ENCODE measurements around the gene CLOCK. TPM values are rescaled to one million over a fixed set of nuclear protein-coding genes. Genes with fewer than 3 reads are reported as not detected.

The CLOCK gene
- total RNA-seq, 1 donor from 2014 or later: 29.6 TPM

GRCh38 chr4:55518442-55518841 lies 28.3 kb downstream of the CLOCK start:
- Mint-ChIP-seq H3K9me3 (ENCODE audit: unreplicated experiment) (no peaks in the 10 kb centered on the region), H3K36me3 (ENCODE audit: low read depth, unreplicated experiment) (peaks cover 13% of the 10 kb centered on the region), H3K27me3 (ENCODE audit: unreplicated experiment) (no peaks in the 10 kb centered on the region), H3K27ac (ENCODE audit: unreplicated experiment) (no peak overlapping the region), H3K4me1 (ENCODE audit: unreplicated experiment) (no peaks in the 10 kb centered on the region), H3K4me3 (ENCODE audit: unreplicated experiment) (no peak overlapping the region)
- DNase-seq (ENCODE audit: low spot score): no peak
- TF ChIP-seq CTCF (IDR thresholded peaks at IDR 0.05; ENCODE audit: unreplicated experiment): no peak

- TF ChIP-seq CTCF (IDR thresholded peaks at IDR 0.05; ENCODE audit: unreplicated experiment): no peak
- no peaks in the 10 kb centered on the region for H3K9me3 Mint-ChIP-seq (ENCODE audit: unreplicated experiment)
- no peak for DNase-seq (ENCODE audit: low spot score)
- H3K36me3 Mint-ChIP-seq (ENCODE audit: low read depth, unreplicated experiment): peaks cover 13% of the 10 kb centered on the region
- no peak overlapping the region for H3K27ac Mint-ChIP-seq (ENCODE audit: unreplicated experiment)
- H3K27me3 Mint-ChIP-seq (ENCODE audit: unreplicated experiment): no peaks in the 10 kb centered on the region
- H3K4me3 Mint-ChIP-seq (ENCODE audit: unreplicated experiment): no peak overlapping the region
- no peaks in the 10 kb centered on the region for H3K4me1 Mint-ChIP-seq (ENCODE audit: unreplicated experiment)
These were observed 29.0 kb downstream of the CLOCK start for GRCh38 chr4:55517526-55518229.

GRCh38 chr4:55512922-55513571 lies 33.7 kb downstream of the CLOCK start:
- H3K36me3 Mint-ChIP-seq (ENCODE audit: low read depth, unreplicated experiment): peaks cover 3% of the 10 kb centered on the region

GRCh38 chr4:55512077-55512476 lies 34.6 kb downstream of the CLOCK start:
- Mint-ChIP-seq H3K27ac (ENCODE audit: unreplicated experiment) (no peak overlapping the region), H3K9me3 (ENCODE audit: unreplicated experiment) (no peaks in the 10 kb centered on the region), H3K4me3 (ENCODE audit: unreplicated experiment) (no peak overlapping the region), H3K4me1 (ENCODE audit: unreplicated experiment) (peaks cover 12% of the 10 kb centered on the region), H3K27me3 (ENCODE audit: unreplicated experiment) (no peaks in the 10 kb centered on the region), H3K36me3 (ENCODE audit: low read depth, unreplicated experiment) (peaks cover 2% of the 10 kb centered on the region)
- no peak for DNase-seq (ENCODE audit: low spot score)
- no peak for TF ChIP-seq CTCF (IDR thresholded peaks at IDR 0.05; ENCODE audit: unreplicated experiment)

More at GRCh38 chr4:55512922-55513571, 33.7 kb downstream of the CLOCK start:
- no peaks in the 10 kb centered on the region for H3K27me3 Mint-ChIP-seq (ENCODE audit: unreplicated experiment)
- no peak overlapping the region for H3K4me3 Mint-ChIP-seq (ENCODE audit: unreplicated experiment)
- no peaks in the 10 kb centered on the region for H3K9me3 Mint-ChIP-seq (ENCODE audit: unreplicated experiment)
- DNase-seq (ENCODE audit: low spot score): no peak
- no peak overlapping the region for H3K27ac Mint-ChIP-seq (ENCODE audit: unreplicated experiment)
- peaks cover 12% of the 10 kb centered on the region for H3K4me1 Mint-ChIP-seq (ENCODE audit: unreplicated experiment)
- TF ChIP-seq CTCF (IDR thresholded peaks at IDR 0.05; ENCODE audit: unreplicated experiment): no peak

- DNase-seq (ENCODE audit: low spot score): no peak
- H3K4me3 Mint-ChIP-seq (ENCODE audit: unreplicated experiment): no peak overlapping the region
- no peaks in the 10 kb centered on the region for H3K27me3 Mint-ChIP-seq (ENCODE audit: unreplicated experiment)
- peaks cover 12% of the 10 kb centered on the region for H3K4me1 Mint-ChIP-seq (ENCODE audit: unreplicated experiment)
- no peak for TF ChIP-seq CTCF (IDR thresholded peaks at IDR 0.05; ENCODE audit: unreplicated experiment)
- no peak overlapping the region for H3K27ac Mint-ChIP-seq (ENCODE audit: unreplicated experiment)
- peaks cover 2% of the 10 kb centered on the region for H3K36me3 Mint-ChIP-seq (ENCODE audit: low read depth, unreplicated experiment)
- no peaks in the 10 kb centered on the region for H3K9me3 Mint-ChIP-seq (ENCODE audit: unreplicated experiment)
These were observed 36.0 kb downstream of the CLOCK start for GRCh38 chr4:55510685-55511084.
